Measurements from ENCODE around the gene FGF8. TPM values are rescaled to one million over a fixed set of nuclear protein-coding genes. Genes with fewer than 3 reads are reported as not detected.

FGF8 gene
- total and polyA plus RNA-seq, 4 donors: 0.42 TPM; not detected in 3

DNA sequence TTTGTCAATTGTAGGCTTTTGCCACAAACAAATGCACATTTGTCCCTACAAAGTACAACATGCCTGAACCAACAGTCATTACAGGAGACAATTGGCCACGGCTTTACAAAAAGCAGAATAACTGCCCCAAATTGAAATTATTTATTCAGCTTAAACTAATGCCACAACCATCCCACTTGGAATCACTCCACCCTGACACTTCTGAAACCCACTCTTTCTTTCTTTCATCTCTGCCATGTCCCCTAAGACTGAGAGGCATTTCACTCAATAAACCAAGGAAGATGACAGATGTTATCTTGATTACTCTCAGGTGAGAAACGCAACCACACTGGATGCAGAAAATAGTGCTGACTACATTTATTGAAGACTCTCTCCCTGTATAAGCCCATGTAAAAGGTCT, 9.9 kb upstream of the FGF8 start:
- 92% methylated on average over 2 of the region's 2 CpGs for WGBS
- H3K4me3 ChIP-seq (ENCODE audit: low read depth in 1 of 3, low read length in 3 of 3): no peak overlapping the region
- H3K27me3 ChIP-seq (ENCODE audit: control insufficient read depth in 4 of 4, insufficient read depth in 4 of 4, low read length in 3 of 4): no peaks in the 10 kb centered on the region
- no peaks in the 10 kb centered on the region for H3K9me3 ChIP-seq (ENCODE audit: control insufficient read depth in 4 of 4, low read length in 3 of 4)
- no peak for TF ChIP-seq GABPA (IDR thresholded peaks at IDR 0.05 in 1 of 2, conservative IDR thresholded peaks at IDR 0.05 in 1 of 2)
- no peak for TF ChIP-seq HNF4G (IDR thresholded peaks at IDR 0.05)
- no peak for TF ChIP-seq YY1 (IDR thresholded peaks at IDR 0.05)
- TF ChIP-seq, protein P1, sequence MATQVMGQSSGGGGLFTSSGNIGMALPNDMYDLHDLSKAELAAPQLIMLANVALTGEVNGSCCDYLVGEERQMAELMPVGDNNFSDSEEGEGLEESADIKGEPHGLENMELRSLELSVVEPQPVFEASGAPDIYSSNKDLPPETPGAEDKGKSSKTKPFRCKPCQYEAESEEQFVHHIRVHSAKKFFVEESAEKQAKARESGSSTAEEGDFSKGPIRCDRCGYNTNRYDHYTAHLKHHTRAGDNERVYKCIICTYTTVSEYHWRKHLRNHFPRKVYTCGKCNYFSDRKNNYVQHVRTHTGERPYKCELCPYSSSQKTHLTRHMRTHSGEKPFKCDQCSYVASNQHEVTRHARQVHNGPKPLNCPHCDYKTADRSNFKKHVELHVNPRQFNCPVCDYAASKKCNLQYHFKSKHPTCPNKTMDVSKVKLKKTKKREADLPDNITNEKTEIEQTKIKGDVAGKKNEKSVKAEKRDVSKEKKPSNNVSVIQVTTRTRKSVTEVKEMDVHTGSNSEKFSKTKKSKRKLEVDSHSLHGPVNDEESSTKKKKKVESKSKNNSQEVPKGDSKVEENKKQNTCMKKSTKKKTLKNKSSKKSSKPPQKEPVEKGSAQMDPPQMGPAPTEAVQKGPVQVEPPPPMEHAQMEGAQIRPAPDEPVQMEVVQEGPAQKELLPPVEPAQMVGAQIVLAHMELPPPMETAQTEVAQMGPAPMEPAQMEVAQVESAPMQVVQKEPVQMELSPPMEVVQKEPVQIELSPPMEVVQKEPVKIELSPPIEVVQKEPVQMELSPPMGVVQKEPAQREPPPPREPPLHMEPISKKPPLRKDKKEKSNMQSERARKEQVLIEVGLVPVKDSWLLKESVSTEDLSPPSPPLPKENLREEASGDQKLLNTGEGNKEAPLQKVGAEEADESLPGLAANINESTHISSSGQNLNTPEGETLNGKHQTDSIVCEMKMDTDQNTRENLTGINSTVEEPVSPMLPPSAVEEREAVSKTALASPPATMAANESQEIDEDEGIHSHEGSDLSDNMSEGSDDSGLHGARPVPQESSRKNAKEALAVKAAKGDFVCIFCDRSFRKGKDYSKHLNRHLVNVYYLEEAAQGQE (IDR thresholded peaks at IDR 0.05): no peak
- TF ChIP-seq ZBTB33 (IDR thresholded peaks at IDR 0.05): no peak
- no peak overlapping the region for H3K9ac ChIP-seq (ENCODE audit: low read depth in 1 of 2, low read length in 2 of 2)
- peaks cover 2 to 24% (median 11%) of the 10 kb centered on the region in 4 donors for H3K4me1 ChIP-seq (ENCODE audit: control insufficient read depth in 4 of 4, insufficient read depth in 4 of 4, low read length in 3 of 4)
- no peak overlapping the region for H3K27ac ChIP-seq (ENCODE audit: low read depth in 1 of 2, low read length in 2 of 2)
- peaks cover 1 to 46% (median 39%) of the 10 kb centered on the region in 4 donors for H3K36me3 ChIP-seq (ENCODE audit: control insufficient read depth in 4 of 4, insufficient read depth in 3 of 4, low read depth in 1 of 4, low read length in 3 of 4)
- no peak for DNase-seq (ENCODE audit: low spot score)

DNA sequence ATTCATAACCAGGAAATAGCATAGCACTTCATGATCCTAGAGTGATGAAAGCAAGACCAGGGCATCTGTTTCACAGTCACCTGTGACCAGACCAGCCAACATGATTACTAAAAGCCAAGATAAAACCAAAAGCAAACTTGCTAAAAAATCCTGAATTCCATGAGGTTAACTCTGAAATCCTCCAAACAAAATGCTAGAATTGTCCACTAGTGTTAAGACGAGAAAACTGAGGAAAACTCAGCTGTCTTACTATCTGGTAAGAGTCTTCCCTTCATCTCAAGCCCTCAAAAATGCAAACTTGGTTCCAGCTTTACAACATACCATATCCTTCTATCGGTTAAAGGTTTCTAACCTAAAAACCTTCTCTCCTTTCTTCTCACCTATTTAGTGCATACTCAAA, 8.6 kb upstream of the FGF8 start:
- no peak for DNase-seq (ENCODE audit: low spot score)
- no peak for TF ChIP-seq SP1 (IDR thresholded peaks at IDR 0.05)
- H3K9ac ChIP-seq (ENCODE audit: low read depth in 1 of 2, low read length in 2 of 2): no peak overlapping the region
- no peak overlapping the region for H3K27ac ChIP-seq (ENCODE audit: low read depth in 1 of 2, low read length in 2 of 2)
- H3K4me3 ChIP-seq (ENCODE audit: low read depth in 1 of 3, low read length in 3 of 3): no peak overlapping the region
- H3K4me1 ChIP-seq (ENCODE audit: control insufficient read depth in 4 of 4, insufficient read depth in 4 of 4, low read length in 3 of 4): peaks cover 4 to 33% (median 20%) of the 10 kb centered on the region in 4 donors
- peaks cover 0 to 37% (median 32%) of the 10 kb centered on the region in 4 donors for H3K36me3 ChIP-seq (ENCODE audit: control insufficient read depth in 4 of 4, insufficient read depth in 3 of 4, low read depth in 1 of 4, low read length in 3 of 4)
- WGBS: 91% methylated on average over 2 of the region's 2 CpGs
- H3K27me3 ChIP-seq (ENCODE audit: control insufficient read depth in 4 of 4, insufficient read depth in 4 of 4, low read length in 3 of 4): no peaks in the 10 kb centered on the region
- no peaks in the 10 kb centered on the region for H3K9me3 ChIP-seq (ENCODE audit: control insufficient read depth in 4 of 4, low read length in 3 of 4)

- H3K9me3 ChIP-seq (ENCODE audit: control insufficient read depth in 4 of 4, low read length in 3 of 4): no peaks in the 10 kb centered on the region
- peak overlapping the region in 1 of 2 donors; percentile 15 for H3K27ac ChIP-seq (ENCODE audit: low read depth in 1 of 2, low read length in 2 of 2)
- peak overlapping the region in 1 of 3 donors; percentile 77 for H3K4me3 ChIP-seq (ENCODE audit: low read depth in 1 of 3, low read length in 3 of 3)
- H3K4me1 ChIP-seq (ENCODE audit: control insufficient read depth in 4 of 4, insufficient read depth in 4 of 4, low read length in 3 of 4): peaks cover 10 to 41% (median 28%) of the 10 kb centered on the region in 4 donors
- DNase-seq (ENCODE audit: low spot score): no peak
- TF ChIP-seq YY1 (IDR thresholded peaks at IDR 0.05) (no peak), RAD21 (IDR thresholded peaks at IDR 0.05) (no peak), RXRA (IDR thresholded peaks at IDR 0.05) (no peak), GABPA (IDR thresholded peaks at IDR 0.05 in 1 of 2, conservative IDR thresholded peaks at IDR 0.05 in 1 of 2) (no peak), JUND (IDR thresholded peaks at IDR 0.05) (no peak), TAF1 (conservative IDR thresholded peaks at IDR 0.05) (no peak), NR2F2 (IDR thresholded peaks at IDR 0.05) (no peak), FOXA2 (IDR thresholded peaks at IDR 0.05) (no peak), FOXA1 (IDR thresholded peaks at IDR 0.05) (no peak), ZBTB33 (IDR thresholded peaks at IDR 0.05) (no peak), HNF4A (conservative IDR thresholded peaks at IDR 0.05) (no peak)
- TF ChIP-seq, protein P2, sequence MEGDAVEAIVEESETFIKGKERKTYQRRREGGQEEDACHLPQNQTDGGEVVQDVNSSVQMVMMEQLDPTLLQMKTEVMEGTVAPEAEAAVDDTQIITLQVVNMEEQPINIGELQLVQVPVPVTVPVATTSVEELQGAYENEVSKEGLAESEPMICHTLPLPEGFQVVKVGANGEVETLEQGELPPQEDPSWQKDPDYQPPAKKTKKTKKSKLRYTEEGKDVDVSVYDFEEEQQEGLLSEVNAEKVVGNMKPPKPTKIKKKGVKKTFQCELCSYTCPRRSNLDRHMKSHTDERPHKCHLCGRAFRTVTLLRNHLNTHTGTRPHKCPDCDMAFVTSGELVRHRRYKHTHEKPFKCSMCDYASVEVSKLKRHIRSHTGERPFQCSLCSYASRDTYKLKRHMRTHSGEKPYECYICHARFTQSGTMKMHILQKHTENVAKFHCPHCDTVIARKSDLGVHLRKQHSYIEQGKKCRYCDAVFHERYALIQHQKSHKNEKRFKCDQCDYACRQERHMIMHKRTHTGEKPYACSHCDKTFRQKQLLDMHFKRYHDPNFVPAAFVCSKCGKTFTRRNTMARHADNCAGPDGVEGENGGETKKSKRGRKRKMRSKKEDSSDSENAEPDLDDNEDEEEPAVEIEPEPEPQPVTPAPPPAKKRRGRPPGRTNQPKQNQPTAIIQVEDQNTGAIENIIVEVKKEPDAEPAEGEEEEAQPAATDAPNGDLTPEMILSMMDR (IDR thresholded peaks at IDR 0.05; ENCODE audit: low read depth, low read length, missing input control): no peak
- TF ChIP-seq, protein P3, sequence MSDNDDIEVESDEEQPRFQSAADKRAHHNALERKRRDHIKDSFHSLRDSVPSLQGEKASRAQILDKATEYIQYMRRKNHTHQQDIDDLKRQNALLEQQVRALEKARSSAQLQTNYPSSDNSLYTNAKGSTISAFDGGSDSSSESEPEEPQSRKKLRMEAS (IDR thresholded peaks at IDR 0.05): no peak
- no peak overlapping the region for H3K9ac ChIP-seq (ENCODE audit: low read depth in 1 of 2, low read length in 2 of 2)
- peaks cover 0 to 30% (median 25%) of the 10 kb centered on the region in 4 donors for H3K36me3 ChIP-seq (ENCODE audit: control insufficient read depth in 4 of 4, insufficient read depth in 3 of 4, low read depth in 1 of 4, low read length in 3 of 4)
- 74% methylated on average over 10 of the region's 10 CpGs for WGBS
- H3K27me3 ChIP-seq (ENCODE audit: control insufficient read depth in 4 of 4, insufficient read depth in 4 of 4, low read length in 3 of 4): no peaks in the 10 kb centered on the region
Observed at GRCh38 chr10:101783736-101784118, 7.8 kb upstream of the FGF8 start.

All from liver (tissue), 9 donors.